ENCODE data around the gene LCOR. TPM values are rescaled to one million over a fixed set of nuclear protein-coding genes. Genes with fewer than 3 reads are reported as not detected.

LCOR gene
- total and polyA plus RNA-seq, 2 of the 4 experiments (the other 2 are of a cell fraction), result 3.7 to 36.9 TPM

DNA sequence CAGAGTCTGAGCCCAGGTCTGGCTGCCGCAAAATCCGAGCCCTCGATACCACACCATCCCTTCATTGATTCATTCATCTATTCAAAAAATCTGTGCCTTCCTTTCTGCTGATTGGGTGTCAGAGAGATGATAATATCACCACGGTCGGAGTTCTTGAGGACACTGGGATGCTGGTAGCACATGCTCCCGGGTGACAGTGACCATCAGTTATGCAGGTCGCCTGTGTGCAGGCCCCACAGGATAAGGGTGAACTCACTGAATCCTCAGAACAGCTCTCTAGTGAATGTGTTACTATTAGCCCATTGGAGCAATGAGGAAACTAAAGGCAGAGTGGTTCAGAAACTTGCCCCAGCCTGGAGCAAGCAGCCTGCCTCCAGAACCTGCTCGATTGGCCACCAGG lies 208.6 kb downstream of the LCOR start:
- no TSS peak for BruUV-seq (replicated peaks)
- H3K23ac ChIP-seq (ENCODE audit: low read depth, low read length), result no peak overlapping the region
- no peaks in the 10 kb centered on the region for H3K79me1 ChIP-seq (ENCODE audit: low read depth in 1 of 2, low read length in 2 of 2)
- H3K56ac ChIP-seq (ENCODE audit: extremely low read depth, insufficient read depth, low read length), result no peak overlapping the region
- DNase-seq (no peak), ATAC-seq (ENCODE audit: low read depth) (no peak)
- no peak overlapping the region for H2BK20ac ChIP-seq (ENCODE audit: low read depth, low read length)
- TF ChIP-seq POLR2A (IDR thresholded peaks at IDR 0.05; ENCODE audit: low read depth, low read length) (no peak), RCOR1 (IDR thresholded peaks at IDR 0.05; ENCODE audit: insufficient replicate concordance, low read length) (no peak), RAD21 (IDR thresholded peaks at IDR 0.05; ENCODE audit: low read length) (no peak), MAFK (IDR thresholded peaks at IDR 0.05; ENCODE audit: low read depth, low read length) (no peak), BHLHE40 (IDR thresholded peaks at IDR 0.05; ENCODE audit: low read depth, low read length) (no peak), NFE2L2 (IDR thresholded peaks at IDR 0.05; ENCODE audit: low read depth, low read length) (no peak), MXI1 (IDR thresholded peaks at IDR 0.05; ENCODE audit: borderline replicate concordance, low read depth, low read length) (no peak), CHD1 (IDR thresholded peaks at IDR 0.05; ENCODE audit: low read depth, low read length) (no peak), FOS (IDR thresholded peaks at IDR 0.05; ENCODE audit: low read depth, low read length) (no peak), SMC3 (IDR thresholded peaks at IDR 0.05; ENCODE audit: low read depth, low read length) (no peak), MAZ (IDR thresholded peaks at IDR 0.05; ENCODE audit: borderline replicate concordance, low read depth, low read length) (no peak), CEBPB (IDR thresholded peaks at IDR 0.05; ENCODE audit: low read depth, low read length) (no peak), RFX5 (IDR thresholded peaks at IDR 0.05; ENCODE audit: low read depth, low read length) (no peak)
- TF ChIP-seq, protein P1, sequence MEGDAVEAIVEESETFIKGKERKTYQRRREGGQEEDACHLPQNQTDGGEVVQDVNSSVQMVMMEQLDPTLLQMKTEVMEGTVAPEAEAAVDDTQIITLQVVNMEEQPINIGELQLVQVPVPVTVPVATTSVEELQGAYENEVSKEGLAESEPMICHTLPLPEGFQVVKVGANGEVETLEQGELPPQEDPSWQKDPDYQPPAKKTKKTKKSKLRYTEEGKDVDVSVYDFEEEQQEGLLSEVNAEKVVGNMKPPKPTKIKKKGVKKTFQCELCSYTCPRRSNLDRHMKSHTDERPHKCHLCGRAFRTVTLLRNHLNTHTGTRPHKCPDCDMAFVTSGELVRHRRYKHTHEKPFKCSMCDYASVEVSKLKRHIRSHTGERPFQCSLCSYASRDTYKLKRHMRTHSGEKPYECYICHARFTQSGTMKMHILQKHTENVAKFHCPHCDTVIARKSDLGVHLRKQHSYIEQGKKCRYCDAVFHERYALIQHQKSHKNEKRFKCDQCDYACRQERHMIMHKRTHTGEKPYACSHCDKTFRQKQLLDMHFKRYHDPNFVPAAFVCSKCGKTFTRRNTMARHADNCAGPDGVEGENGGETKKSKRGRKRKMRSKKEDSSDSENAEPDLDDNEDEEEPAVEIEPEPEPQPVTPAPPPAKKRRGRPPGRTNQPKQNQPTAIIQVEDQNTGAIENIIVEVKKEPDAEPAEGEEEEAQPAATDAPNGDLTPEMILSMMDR (conservative IDR thresholded peaks at IDR 0.05; ENCODE audit: low read depth, low read length), result no peak
- TF ChIP-seq, protein P2, sequence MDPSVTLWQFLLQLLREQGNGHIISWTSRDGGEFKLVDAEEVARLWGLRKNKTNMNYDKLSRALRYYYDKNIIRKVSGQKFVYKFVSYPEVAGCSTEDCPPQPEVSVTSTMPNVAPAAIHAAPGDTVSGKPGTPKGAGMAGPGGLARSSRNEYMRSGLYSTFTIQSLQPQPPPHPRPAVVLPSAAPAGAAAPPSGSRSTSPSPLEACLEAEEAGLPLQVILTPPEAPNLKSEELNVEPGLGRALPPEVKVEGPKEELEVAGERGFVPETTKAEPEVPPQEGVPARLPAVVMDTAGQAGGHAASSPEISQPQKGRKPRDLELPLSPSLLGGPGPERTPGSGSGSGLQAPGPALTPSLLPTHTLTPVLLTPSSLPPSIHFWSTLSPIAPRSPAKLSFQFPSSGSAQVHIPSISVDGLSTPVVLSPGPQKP (IDR thresholded peaks at IDR 0.05; ENCODE audit: borderline replicate concordance, low read depth, low read length), result no peak
- TF ChIP-seq, protein P3, sequence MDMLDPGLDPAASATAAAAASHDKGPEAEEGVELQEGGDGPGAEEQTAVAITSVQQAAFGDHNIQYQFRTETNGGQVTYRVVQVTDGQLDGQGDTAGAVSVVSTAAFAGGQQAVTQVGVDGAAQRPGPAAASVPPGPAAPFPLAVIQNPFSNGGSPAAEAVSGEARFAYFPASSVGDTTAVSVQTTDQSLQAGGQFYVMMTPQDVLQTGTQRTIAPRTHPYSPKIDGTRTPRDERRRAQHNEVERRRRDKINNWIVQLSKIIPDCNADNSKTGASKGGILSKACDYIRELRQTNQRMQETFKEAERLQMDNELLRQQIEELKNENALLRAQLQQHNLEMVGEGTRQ (IDR thresholded peaks at IDR 0.05; ENCODE audit: low read depth, low read length), result no peak
- dilution Hi-C loops (cut with HindIII; ENCODE audit: low sequenced_read_pairs, unreplicated experiment), result no loop called here
- in situ Hi-C loops (cut with MboI; ENCODE audit: low sequenced_read_pairs), result no loop called here
- intact Hi-C loops (cut with micrococcal nuclease), result no loop called here
- H2BK5ac ChIP-seq (ENCODE audit: low read depth, low read length, poor library complexity, severe bottlenecking), result no peak overlapping the region
- no peak overlapping the region for H3K4me3 ChIP-seq (ENCODE audit: insufficient read depth, low read depth, low read length)
- H3K18ac ChIP-seq (ENCODE audit: low read depth, low read length), result no peak overlapping the region
- no peak overlapping the region for H4K5ac ChIP-seq (ENCODE audit: low read depth, low read length)
- ChIA-PET CTCF (no interaction called here), POLR2A (ENCODE audit: unreplicated experiment) (no interaction called here)
- H3K9me3 ChIP-seq (ENCODE audit: control insufficient read depth, insufficient read depth, low read length), result 0 out of 2 replicates have a peak, but pooled peaks cover 2% of the 10 kb centered on the region
- no peak overlapping the region for H2AK5ac ChIP-seq (ENCODE audit: low read depth, low read length)
- H3K4me2 ChIP-seq (ENCODE audit: low read depth, low read length), result no peak overlapping the region
- no peak overlapping the region for H2BK15ac ChIP-seq (ENCODE audit: low read depth, low read length)
- peaks cover 5% of the 10 kb centered on the region; the same call in 1 of the 2 replicates for H4K20me1 ChIP-seq (ENCODE audit: insufficient read depth, low read length)
- H4K8ac ChIP-seq (ENCODE audit: low read depth in 2 of 2, low read length in 2 of 2), result no peak overlapping the region
- H2BK120ac ChIP-seq (ENCODE audit: low read depth, low read length), result no peak overlapping the region
- no peak overlapping the region for H2AFZ ChIP-seq (replicated peaks; ENCODE audit: low read length, poor library complexity)
- no peak overlapping the region for H3K14ac ChIP-seq (replicated peaks; ENCODE audit: low read depth, low read length)
- H3K9ac ChIP-seq (ENCODE audit: low read depth, low read length), result no peak overlapping the region
- no peaks in the 10 kb centered on the region; the same call in 1 of the 2 replicates for H3K9me1 ChIP-seq (ENCODE audit: insufficient read depth, low read length)
- no peak overlapping the region for H4K91ac ChIP-seq (ENCODE audit: insufficient read depth, low read depth, low read length)
- H3K4ac ChIP-seq (ENCODE audit: low read depth, low read length), result no peak overlapping the region
- H2AK9ac ChIP-seq (replicated peaks; ENCODE audit: low read depth, low read length, poor library complexity), result no peak overlapping the region
- no CpG with 5 or more reads among the region's 8 CpGs for WGBS, 2 experiments (ENCODE audit: extremely low coverage in 2 of 2, insufficient read length in 1 of 2)
- no peak overlapping the region for H3K27ac ChIP-seq (ENCODE audit: insufficient read depth, low read length)
- H3K36me3 ChIP-seq (ENCODE audit: control insufficient read depth, insufficient read depth, low read length), result no peaks in the 10 kb centered on the region
- H3K4me1 ChIP-seq (ENCODE audit: control insufficient read depth, insufficient read depth, low read length), result peaks cover 5% of the 10 kb centered on the region; the same call in 1 of the 2 replicates
- H3K27me3 ChIP-seq (ENCODE audit: control insufficient read depth, insufficient read depth, low read length), result peaks cover 21% of the 10 kb centered on the region

All from IMR-90 (cell line).